Measurements from ENCODE around the gene ROR2. TPM values are rescaled to one million over a fixed set of nuclear protein-coding genes. Genes with fewer than 3 reads are reported as not detected.

ROR2 gene
- total and polyA plus RNA-seq, 2 of the 8 experiments (the other 6 are each of a cell fraction or from before 2014, with no cell fraction given), result 2.7 to 4.3 TPM

DNA sequence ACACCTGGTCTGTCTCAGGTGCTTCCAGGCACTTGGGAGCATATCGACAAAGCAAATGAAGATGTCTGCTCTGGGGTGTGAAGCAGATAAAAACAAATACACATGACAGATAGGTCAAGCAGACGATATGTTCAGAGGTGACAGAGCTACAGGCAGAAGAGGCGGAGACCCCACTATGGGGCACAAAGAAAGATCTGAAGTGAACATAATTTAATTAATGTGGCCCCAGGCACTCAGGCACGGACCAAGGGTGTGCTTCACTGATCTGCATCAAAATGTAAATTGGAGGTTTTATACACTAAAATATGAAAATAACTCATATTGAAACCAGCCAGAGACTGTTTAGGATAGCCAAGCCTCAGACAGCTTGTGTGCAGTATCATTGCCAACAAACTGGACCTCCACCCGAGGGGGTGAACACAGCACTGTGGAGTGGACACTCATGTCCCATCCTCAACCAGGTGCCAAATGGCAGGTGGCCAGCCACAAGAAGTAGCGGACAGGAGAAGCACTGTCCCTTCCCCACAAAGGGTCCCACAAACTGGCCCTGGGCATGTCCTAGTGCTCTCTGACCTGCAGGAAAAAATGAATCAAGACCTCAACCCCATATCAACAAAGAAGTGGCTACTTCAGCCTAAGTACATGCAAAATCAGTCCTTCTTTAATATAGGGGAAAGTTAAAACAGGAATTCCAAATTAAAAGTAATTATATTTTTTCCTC lies 29.2 kb downstream of the ROR2 start:
- Histone ChIP-seq H3K27me3 (replicated peaks in 1 of 4; ENCODE audit: control insufficient read depth in 3 of 4, extremely low read depth in 1 of 4, insufficient read depth in 3 of 4, low read length in 3 of 4) (peaks cover 0 to 12% (median 10%) of the 10 kb centered on the region in 4 experiments; a peak in 4 of 7 replicates), H3K79me1 (ENCODE audit: low read depth, low read length) (no peaks in the 10 kb centered on the region; the same call in 1 of the 2 replicates), H3K4me3 (ENCODE audit: extremely low read depth in 1 of 4, insufficient read depth in 2 of 4, low read depth in 3 of 4, low read length in 4 of 4) (no peak overlapping the region), H3K4me1 (replicated peaks in 1 of 4; ENCODE audit: control insufficient read depth in 3 of 4, insufficient read depth in 4 of 4, low read length in 3 of 4) (peaks cover 3 to 6% (median 3%) of the 10 kb centered on the region in 4 experiments; a peak in 6 of 7 replicates), H3K56ac (replicated peaks; ENCODE audit: insufficient read length, low read depth, low read length) (no peak overlapping the region), H3K79me2 (ENCODE audit: control insufficient read depth in 1 of 2, insufficient read depth in 2 of 2, low read length in 2 of 2) (no peaks in the 10 kb centered on the region), H4K20me1 (replicated peaks in 1 of 2; ENCODE audit: control insufficient read depth in 1 of 2, insufficient read depth in 2 of 2, low read length in 2 of 2) (peaks cover 4 to 10% of the 10 kb centered on the region in 2 experiments), H3K23me2 (ENCODE audit: low read depth, low read length) (0 out of 2 replicates have a peak, but pooled peaks cover 1% of the 10 kb centered on the region), H2BK12ac (ENCODE audit: low read depth, low read length) (peak overlapping the region; percentile 52; the same call in 1 of the 2 replicates), H4K8ac (ENCODE audit: extremely low read depth, insufficient read depth, low read length) (no peak overlapping the region), H3K36me3 (ENCODE audit: control insufficient read depth in 2 of 4, insufficient read depth in 4 of 4, low read length in 3 of 4) (no peaks in the 10 kb centered on the region), H4K5ac (ENCODE audit: insufficient read length, low read depth, low read length) (no peak overlapping the region), H2BK5ac (ENCODE audit: low read depth, low read length) (no peak overlapping the region), H3K18ac (ENCODE audit: extremely low read depth, low read length) (0 out of 2 replicates have a peak overlapping the region, but pooled peaks have one; percentile 55), H3K14ac (ENCODE audit: insufficient read length) (no peak overlapping the region), H2BK15ac (ENCODE audit: low read length) (0 out of 2 replicates have a peak overlapping the region, but pooled peaks have one; percentile 25), H3K27ac (ENCODE audit: low read depth, low read length) (no peak overlapping the region), H3K9ac (replicated peaks in 1 of 4; ENCODE audit: extremely low read depth in 1 of 4, low read depth in 3 of 4, low read length in 3 of 4) (no peak overlapping the region; a peak in 1 of 7 replicates), H4K91ac (replicated peaks; ENCODE audit: insufficient read length, low read length) (no peak overlapping the region), H3K4ac (replicated peaks; ENCODE audit: insufficient read length, low read depth, low read length) (no peak overlapping the region), H2AK5ac (ENCODE audit: low read depth, low read length) (no peak overlapping the region), H2AFZ (ENCODE audit: low read length) (no peak overlapping the region), H2BK120ac (replicated peaks; ENCODE audit: low read depth, low read length) (no peak overlapping the region), H2BK20ac (ENCODE audit: low read length) (no peak overlapping the region; the same call in 1 of the 2 replicates), H3K23ac (ENCODE audit: insufficient read length) (no peak overlapping the region), H3K4me2 (ENCODE audit: insufficient read depth in 1 of 2, low read depth in 2 of 2, low read length in 2 of 2) (no peak overlapping the region), H3K9me3 (ENCODE audit: insufficient read depth in 2 of 2, low read depth in 1 of 2, low read length in 1 of 2) (no peaks in the 10 kb centered on the region)
- 83% methylated on average over 6 of the region's 6 CpGs; no CpG with 5 or more reads in 1 of the 2 experiments for WGBS, 2 experiments (ENCODE audit: extremely low coverage in 1 of 2, insufficient coverage in 1 of 2, insufficient read length in 1 of 2, insufficient replicate concordance in 2 of 2, low coverage in 1 of 2, low lambda C conversion rate in 2 of 2, missing lambda C conversion rate in 1 of 2)
- POLR2A ChIA-PET (ENCODE audit: partially characterized antibody), result no interaction called here
- FAIRE-seq (no peak), DNase-seq (ENCODE audit: low read depth in 1 of 2, low spot score in 2 of 2) (no peak)
- CTCF ChIA-PET (ENCODE audit: partially characterized antibody), result no interaction called here
- TF ChIP-seq POU5F1 (IDR thresholded peaks at IDR 0.05; ENCODE audit: low read depth, low read length) (no peak), EZH2 (IDR thresholded peaks at IDR 0.05; ENCODE audit: low read depth, low read length, severe bottlenecking) (no peak), SP4 (IDR thresholded peaks at IDR 0.05; ENCODE audit: low read length) (no peak), BRCA1 (IDR thresholded peaks at IDR 0.05; ENCODE audit: low read depth, low read length) (no peak), CBX5 (IDR thresholded peaks at IDR 0.05; ENCODE audit: low read depth, low read length) (no peak), CREB1 (IDR thresholded peaks at IDR 0.05) (no peak), SAP30 (IDR thresholded peaks at IDR 0.05; ENCODE audit: insufficient read depth, insufficient replicate concordance, low read length) (no peak), TAF1 (IDR thresholded peaks at IDR 0.05; ENCODE audit: low read depth, low read length) (no peak), SIX5 (IDR thresholded peaks at IDR 0.05; ENCODE audit: low read depth, low read length) (no peak), MAFK (IDR thresholded peaks at IDR 0.05; ENCODE audit: low read depth, low read length) (no peak), GTF2F1 (IDR thresholded peaks at IDR 0.05; ENCODE audit: borderline replicate concordance, low read depth, low read length) (no peak)

Measured in H1 (cell line).